Astrocyte of the spinal cord (primary cell): ENCODE measurements around the gene DLGAP5.

Source experiments
- DNase-seq: peaks from one replicate; pipeline ENCODE4 v3.0.0; 2011; ENCODE audit warnings: low read depth, low spot score
- H3K4me3 ChIP-seq: 2 replicates; pipeline ENCODE4 v1.5.1; 2011; ENCODE audit warnings: low read depth, mild to moderate bottlenecking, low read length, moderate library complexity
- CTCF ChIP-seq: IDR thresholded peaks from 2 replicates; pipeline ENCODE4 v1.5.1; 2012; ENCODE audit warnings: low read depth, mild to moderate bottlenecking, low read length, inconsistent platforms
- in situ Hi-C: cut with HindIII; loops from 2 replicates; pipeline ENCODE4 v1.10.0; 2017; ENCODE audit warnings: low sequenced_read_pairs

Gene DLGAP5

GRCh38 chr14:55153951-55154350 is 37.4 kb downstream of the DLGAP5 start:
- in situ Hi-C loops, result no loop called here
- no peak for DNase-seq
- TF ChIP-seq CTCF, result no peak

GRCh38 chr14:55152052-55152753 is 39.2 kb downstream of the DLGAP5 start:
- in situ Hi-C loops, result no loop called here
- DNase-seq, result no peak
- no peak for TF ChIP-seq CTCF
- H3K4me3 ChIP-seq, result no peak overlapping the region

More at GRCh38 chr14:55153951-55154350, 37.4 kb downstream of the DLGAP5 start:
- H3K4me3 ChIP-seq, result no peak overlapping the region

- no peak overlapping the region for H3K4me3 ChIP-seq
- no peak for TF ChIP-seq CTCF
- in situ Hi-C loops, result no loop called here
- DNase-seq, result no peak
Measured at GRCh38 chr14:55151601-55152000, 39.8 kb downstream of the DLGAP5 start.

- no peak for TF ChIP-seq CTCF
- in situ Hi-C loops, result no loop called here
- H3K4me3 ChIP-seq, result no peak overlapping the region
- no peak for DNase-seq
Measured at GRCh38 chr14:55146425-55146824, 45.0 kb downstream of the DLGAP5 start.

GRCh38 chr14:55142466-55142865 is 48.9 kb downstream of the DLGAP5 start:
- H3K4me3 ChIP-seq, result no peak overlapping the region
- no peak for DNase-seq
- in situ Hi-C loops, result no loop called here

GRCh38 chr14:55141825-55142224 is 49.6 kb downstream of the DLGAP5 start:
- no peak overlapping the region for H3K4me3 ChIP-seq
- in situ Hi-C loops, result no loop called here
- no peak for DNase-seq
- TF ChIP-seq CTCF, result no peak

More at GRCh38 chr14:55142466-55142865, 48.9 kb downstream of the DLGAP5 start:
- TF ChIP-seq CTCF, result no peak
